ENCODE results near the gene AP3S1.

Gene AP3S1

GRCh38 chr5:115941051-115941675 is 99.4 kb downstream of the AP3S1 start:
- no peak for DNase-seq

GRCh38 chr5:115944501-115944900 is 102.8 kb downstream of the AP3S1 start:
- no peak for DNase-seq

GRCh38 chr5:115946655-115947054 is 104.9 kb downstream of the AP3S1 start:
- no peak for DNase-seq

GRCh38 chr5:115947260-115947659 is 105.5 kb downstream of the AP3S1 start:
- no peak for DNase-seq

- DNase-seq: no peak
Measured at GRCh38 chr5:115948091-115948534, 106.4 kb downstream of the AP3S1 start.

GRCh38 chr5:115949096-115949495 is 107.4 kb downstream of the AP3S1 start:
- no peak for DNase-seq

GRCh38 chr5:115952588-115952987 is 110.9 kb downstream of the AP3S1 start:
- no peak for DNase-seq

- DNase-seq: no peak
Measured at GRCh38 chr5:115954144-115954543, 112.4 kb downstream of the AP3S1 start.

GRCh38 chr5:115956957-115957356 is 115.2 kb downstream of the AP3S1 start:
- no peak for DNase-seq

GRCh38 chr5:115961381-115962238 is 119.9 kb downstream of the AP3S1 start:
- no peak for DNase-seq

GRCh38 chr5:115962239-115962564 is 120.5 kb downstream of the AP3S1 start, which contains the start of gene LVRN:
TSS of gene LVRN (plus strand) at chr5:115962475. CDS start at chr5:115962618, 143 bp downstream.
- DNase-seq: no peak

GRCh38 chr5:115962565-115963402 is 121.0 kb downstream of the AP3S1 start:
- no peak for DNase-seq

GRCh38 chr5:115963566-115963965 is 121.8 kb downstream of the AP3S1 start:
- DNase-seq: no peak

Data from hippocampal formation (tissue), 2 donors.